Psoas muscle (tissue), 8 donors: Measurements from ENCODE around the gene TEX38. TPM values are rescaled to one million over a fixed set of nuclear protein-coding genes. Genes with fewer than 3 reads are reported as not detected.
A peak's percentile ranks its signal among the peaks of the same experiment; 100 is the strongest.

Experiments
- ATAC-seq, 4 donors: fragments of 200-7000 bp; cut with Tn5 transposase; one replicate each; pipeline ENCODE4 v1.9.1; 2020; ENCODE audit warnings: moderate library complexity in 3 of 4, mild to moderate bottlenecking in 2 of 4
- DNase-seq, 2 donors: peaks; one replicate each; pipeline ENCODE4 v3.0.0-alpha.2; 2020
- H3K27ac ChIP-seq: fragments of 200-600 bp; one replicate; pipeline ENCODE4 v1.8.0; 2022
- H3K27me3 ChIP-seq, 3 donors: fragments of 200-600 bp in 1 of 3; one replicate each; pipeline versions ENCODE4 v1.6.1 to v1.8.0; 2013 to 2022; ENCODE audit warnings: low read length in 2 of 3, mild to moderate bottlenecking in 2 of 3, moderate library complexity in 1 of 3; ENCODE audit not compliant: insufficient read depth in 3 of 3
- H3K36me3 ChIP-seq, 2 donors: fragments of 200-600 bp in 1 of 2; one replicate each; pipeline versions ENCODE4 v1.6.1 to v1.8.0; 2013 to 2022; ENCODE audit warnings: low read depth in 1 of 2, mild to moderate bottlenecking in 1 of 2, moderate library complexity in 1 of 2; ENCODE audit not compliant: insufficient read depth in 1 of 2
- H3K4me1 ChIP-seq: fragments of 200-600 bp; one replicate; pipeline ENCODE4 v1.8.0; 2022
- H3K4me3 ChIP-seq: fragments of 200-600 bp; one replicate; pipeline ENCODE4 v1.8.0; 2022; ENCODE audit warnings: mild to moderate bottlenecking
- H3K9me3 ChIP-seq: fragments of 200-600 bp; one replicate; pipeline ENCODE4 v1.8.0; 2022
- WGBS, 3 donors: extraction: QIAGEN DNeasy Blood & Tissue Kit; methylation state at CpG; one replicate each; pipeline versions ENCODE4 v1.1.6 to v1.1.7; 2013; 5-methylcytosine and 5-hydroxymethylcytosine counted together
- intact Hi-C, 2 donors: fragments of 100-400 bp; cut with DNase I; formaldehyde crosslinking; loops; one replicate each; pipeline versions ENCODE4 v1.11.0 to v1.14.2; 2022
- polyA plus RNA-seq, 3 donors: library from polyadenylated mRNA; stranded (reverse); fragments of 200-250 nt; gene quantifications; one replicate each; pipeline ENCODE4 v1.2.3, GENCODE V29; 2013
- total RNA-seq, 4 donors: library from RNA; stranded (reverse); fragmentation: NEBNext Ultra II Directional in 2 of 4; extraction: Animal tissue kit (Norgen Biotek cat#: 25700) in 2 of 4; gene quantifications; one replicate each; pipeline versions ENCODE4 v1.2.1 to v1.2.4, GENCODE V29; 2021 to 2023
- TF ChIP-seq, protein P1 (sequence below): fragments of 200-600 bp; IDR thresholded peaks from one replicate; pipeline ENCODE4 v1.8.0; 2022; ENCODE audit warnings: antibody characterized with exemption
- donor health status: healthy with polysubstance abuse.
- donor health status: DM: no; HTN: no; CAD: no; lungs with moderate emphysema.
- donor health status: Bipolar disorder and iron deficiency.
- donor health status: healthy.
- donor health status: DM: yes; HTN: yes; CAD: no.
- donor health status: DM: no; HTN: no; CAD: no.
- donor health status: DM: no; HTN: no; CAD: no.
- donor health status: DM: yes; HTN: yes; CAD: no.

The TEX38 gene
- total and polyA plus RNA-seq, 7 donors = 0.08 TPM; not detected in 6

GRCh38 chr1:46642115-46642680 is 29.5 kb upstream of the TEX38 start:
- Histone ChIP-seq H3K27ac (no peak overlapping the region), H3K9me3 (no peaks in the 10 kb centered on the region), H3K27me3 (no peaks in the 10 kb centered on the region), H3K4me3 (no peak overlapping the region), H3K36me3 (peaks cover 6 to 53% of the 10 kb centered on the region in 2 donors), H3K4me1 (peaks cover 4% of the 10 kb centered on the region)
- intact Hi-C loops = no loop called here
- no peak for DNase-seq
- no peak for ATAC-seq
- TF ChIP-seq, protein P1, sequence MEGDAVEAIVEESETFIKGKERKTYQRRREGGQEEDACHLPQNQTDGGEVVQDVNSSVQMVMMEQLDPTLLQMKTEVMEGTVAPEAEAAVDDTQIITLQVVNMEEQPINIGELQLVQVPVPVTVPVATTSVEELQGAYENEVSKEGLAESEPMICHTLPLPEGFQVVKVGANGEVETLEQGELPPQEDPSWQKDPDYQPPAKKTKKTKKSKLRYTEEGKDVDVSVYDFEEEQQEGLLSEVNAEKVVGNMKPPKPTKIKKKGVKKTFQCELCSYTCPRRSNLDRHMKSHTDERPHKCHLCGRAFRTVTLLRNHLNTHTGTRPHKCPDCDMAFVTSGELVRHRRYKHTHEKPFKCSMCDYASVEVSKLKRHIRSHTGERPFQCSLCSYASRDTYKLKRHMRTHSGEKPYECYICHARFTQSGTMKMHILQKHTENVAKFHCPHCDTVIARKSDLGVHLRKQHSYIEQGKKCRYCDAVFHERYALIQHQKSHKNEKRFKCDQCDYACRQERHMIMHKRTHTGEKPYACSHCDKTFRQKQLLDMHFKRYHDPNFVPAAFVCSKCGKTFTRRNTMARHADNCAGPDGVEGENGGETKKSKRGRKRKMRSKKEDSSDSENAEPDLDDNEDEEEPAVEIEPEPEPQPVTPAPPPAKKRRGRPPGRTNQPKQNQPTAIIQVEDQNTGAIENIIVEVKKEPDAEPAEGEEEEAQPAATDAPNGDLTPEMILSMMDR = no peak

GRCh38 chr1:46643368-46643775 is 28.3 kb upstream of the TEX38 start:
- intact Hi-C loops = no loop called here
- peak in 2 of 4 donors; percentile 50 to 62 for ATAC-seq
- H3K27ac ChIP-seq = no peak overlapping the region
- DNase-seq = no peak
- no peaks in the 10 kb centered on the region for H3K9me3 ChIP-seq
- TF ChIP-seq, protein P1 = no peak
- H3K4me1 ChIP-seq = no peaks in the 10 kb centered on the region
- peaks cover 6 to 61% of the 10 kb centered on the region in 2 donors for H3K36me3 ChIP-seq
- no peaks in the 10 kb centered on the region for H3K27me3 ChIP-seq
- H3K4me3 ChIP-seq = no peak overlapping the region

GRCh38 chr1:46645815-46646214 is 25.8 kb upstream of the TEX38 start:
- 92 to 96% (median 94%) methylated on average over 4 of the region's 4 CpGs for WGBS, 3 donors
- ATAC-seq (no peak), DNase-seq (no peak)
- no peak overlapping the region for H3K27ac ChIP-seq
- H3K4me1 ChIP-seq = no peaks in the 10 kb centered on the region
- H3K27me3 ChIP-seq = no peaks in the 10 kb centered on the region
- TF ChIP-seq, protein P1 = no peak
- H3K4me3 ChIP-seq = no peak overlapping the region
- intact Hi-C loops = no loop called here
- H3K36me3 ChIP-seq = peaks cover 10 to 73% of the 10 kb centered on the region in 2 donors
- peaks cover 2% of the 10 kb centered on the region for H3K9me3 ChIP-seq

GRCh38 chr1:46646331-46646730 is 25.3 kb upstream of the TEX38 start:
- intact Hi-C loops = no loop called here
- Histone ChIP-seq H3K9me3 (peaks cover 2% of the 10 kb centered on the region), H3K4me1 (no peaks in the 10 kb centered on the region), H3K36me3 (peaks cover 10 to 69% of the 10 kb centered on the region in 2 donors), H3K27ac (no peak overlapping the region), H3K27me3 (no peaks in the 10 kb centered on the region), H3K4me3 (no peak overlapping the region)
- WGBS, 3 donors = 97 to 98% (median 98%) methylated on average over 1 of the region's 1 CpG
- no peak for DNase-seq
- TF ChIP-seq, protein P1 = no peak
- ATAC-seq = no peak

GRCh38 chr1:46646844-46647243 is 24.8 kb upstream of the TEX38 start:
- no peak overlapping the region for H3K27ac ChIP-seq
- intact Hi-C loops = no loop called here
- no peaks in the 10 kb centered on the region for H3K4me1 ChIP-seq
- H3K4me3 ChIP-seq = no peak overlapping the region
- H3K27me3 ChIP-seq = no peaks in the 10 kb centered on the region
- TF ChIP-seq, protein P1 = no peak
- no peak for ATAC-seq
- peaks cover 2% of the 10 kb centered on the region for H3K9me3 ChIP-seq
- DNase-seq = no peak
- WGBS, 3 donors = 93 to 97% (median 93%) methylated on average over 2 of the region's 2 CpGs
- peaks cover 9 to 64% of the 10 kb centered on the region in 2 donors for H3K36me3 ChIP-seq
